ENCODE measurements around the gene ENDOU.
A peak's percentile ranks its signal among the peaks of the same experiment; 100 is the strongest.

ENDOU gene

DNA sequence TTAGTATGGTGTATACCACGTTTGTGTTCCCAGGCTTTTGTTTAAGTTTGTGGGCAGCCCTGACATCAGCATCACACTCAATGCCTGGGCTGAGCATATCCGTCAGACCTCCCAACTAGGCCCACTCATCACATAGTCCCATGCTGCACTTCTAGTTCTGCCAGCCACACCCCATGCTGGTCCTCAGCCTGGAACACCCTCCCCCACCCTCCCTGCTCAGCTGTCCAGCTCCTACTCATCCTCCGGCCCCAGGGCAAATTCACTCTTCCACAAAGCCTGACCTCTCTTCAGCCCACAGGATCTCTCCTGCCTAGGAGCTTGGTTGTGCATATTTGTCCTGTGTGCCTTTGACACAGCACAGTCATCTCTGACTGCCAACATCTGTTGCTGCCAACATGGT lies 3.9 kb upstream of the ENDOU start:
- no peak overlapping the region for H3K4me3 ChIP-seq (ENCODE audit: low read depth, low read length)
- in situ Hi-C loops (cut with HindIII; ENCODE audit: low sequenced_read_pairs) = no loop called here
- TF ChIP-seq, protein P1, sequence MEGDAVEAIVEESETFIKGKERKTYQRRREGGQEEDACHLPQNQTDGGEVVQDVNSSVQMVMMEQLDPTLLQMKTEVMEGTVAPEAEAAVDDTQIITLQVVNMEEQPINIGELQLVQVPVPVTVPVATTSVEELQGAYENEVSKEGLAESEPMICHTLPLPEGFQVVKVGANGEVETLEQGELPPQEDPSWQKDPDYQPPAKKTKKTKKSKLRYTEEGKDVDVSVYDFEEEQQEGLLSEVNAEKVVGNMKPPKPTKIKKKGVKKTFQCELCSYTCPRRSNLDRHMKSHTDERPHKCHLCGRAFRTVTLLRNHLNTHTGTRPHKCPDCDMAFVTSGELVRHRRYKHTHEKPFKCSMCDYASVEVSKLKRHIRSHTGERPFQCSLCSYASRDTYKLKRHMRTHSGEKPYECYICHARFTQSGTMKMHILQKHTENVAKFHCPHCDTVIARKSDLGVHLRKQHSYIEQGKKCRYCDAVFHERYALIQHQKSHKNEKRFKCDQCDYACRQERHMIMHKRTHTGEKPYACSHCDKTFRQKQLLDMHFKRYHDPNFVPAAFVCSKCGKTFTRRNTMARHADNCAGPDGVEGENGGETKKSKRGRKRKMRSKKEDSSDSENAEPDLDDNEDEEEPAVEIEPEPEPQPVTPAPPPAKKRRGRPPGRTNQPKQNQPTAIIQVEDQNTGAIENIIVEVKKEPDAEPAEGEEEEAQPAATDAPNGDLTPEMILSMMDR (IDR thresholded peaks at IDR 0.05; ENCODE audit: low read depth, low read length, missing control alignments) = no peak
- DNase-seq (ENCODE audit: low read depth) = no peak

- in situ Hi-C loops (cut with HindIII; ENCODE audit: low sequenced_read_pairs) = no loop called here
- H3K4me3 ChIP-seq (ENCODE audit: low read depth, low read length) = no peak overlapping the region
- DNase-seq (ENCODE audit: low read depth) = peak; percentile 64
- TF ChIP-seq, protein P1 (IDR thresholded peaks at IDR 0.05; ENCODE audit: low read depth, low read length, missing control alignments) = no peak
Measured at GRCh38 chr12:47725893-47726292, 603 bp upstream of the ENDOU start.

DNA sequence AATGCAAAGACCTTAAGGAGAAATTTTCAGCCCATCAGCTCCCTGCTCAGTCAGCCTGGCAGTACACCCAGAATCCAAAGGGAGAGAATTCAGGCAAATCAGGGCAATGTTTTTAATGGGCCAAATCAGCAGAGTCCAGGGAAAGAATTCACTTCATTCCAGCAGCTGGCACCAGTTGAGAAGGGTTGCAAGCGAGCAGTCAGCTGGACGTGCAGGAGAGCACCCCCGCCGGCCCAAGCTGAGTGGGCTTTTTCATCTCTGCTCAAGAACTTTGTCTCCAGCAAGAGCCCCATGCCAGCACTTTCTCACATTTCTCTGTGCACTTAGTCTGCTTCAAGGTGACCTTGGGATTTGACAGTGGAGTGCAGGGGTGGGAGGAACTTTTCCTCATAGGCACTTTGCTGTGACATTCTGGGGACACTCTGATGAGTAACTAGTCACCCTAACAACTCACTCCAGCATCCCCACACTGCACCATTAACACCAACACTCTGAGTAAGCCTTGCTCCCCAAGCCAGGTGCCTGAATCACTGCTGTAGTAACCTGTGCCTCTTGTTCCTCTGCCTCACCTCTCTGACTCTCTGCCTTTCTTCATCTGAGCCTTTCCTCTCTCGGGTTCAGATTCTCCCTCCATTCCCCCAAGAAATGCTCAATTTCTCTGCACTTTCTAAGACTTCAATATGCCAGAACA lies 2.2 kb downstream of the ENDOU start:
- TF ChIP-seq, protein P1 (IDR thresholded peaks at IDR 0.05; ENCODE audit: low read depth, low read length, missing control alignments) = no peak
- no peak overlapping the region for H3K4me3 ChIP-seq (ENCODE audit: low read depth, low read length)
- in situ Hi-C loops (cut with HindIII; ENCODE audit: low sequenced_read_pairs) = no loop called here
- DNase-seq (ENCODE audit: low read depth) = no peak

GRCh38 chr12:47722136-47722834 lies 3.0 kb downstream of the ENDOU start:
- H3K4me3 ChIP-seq (ENCODE audit: low read depth, low read length) = no peak overlapping the region
- no peak for DNase-seq (ENCODE audit: low read depth)
- in situ Hi-C loops (cut with HindIII; ENCODE audit: low sequenced_read_pairs) = no loop called here
- TF ChIP-seq, protein P1 (IDR thresholded peaks at IDR 0.05; ENCODE audit: low read depth, low read length, missing control alignments) = no peak

DNA sequence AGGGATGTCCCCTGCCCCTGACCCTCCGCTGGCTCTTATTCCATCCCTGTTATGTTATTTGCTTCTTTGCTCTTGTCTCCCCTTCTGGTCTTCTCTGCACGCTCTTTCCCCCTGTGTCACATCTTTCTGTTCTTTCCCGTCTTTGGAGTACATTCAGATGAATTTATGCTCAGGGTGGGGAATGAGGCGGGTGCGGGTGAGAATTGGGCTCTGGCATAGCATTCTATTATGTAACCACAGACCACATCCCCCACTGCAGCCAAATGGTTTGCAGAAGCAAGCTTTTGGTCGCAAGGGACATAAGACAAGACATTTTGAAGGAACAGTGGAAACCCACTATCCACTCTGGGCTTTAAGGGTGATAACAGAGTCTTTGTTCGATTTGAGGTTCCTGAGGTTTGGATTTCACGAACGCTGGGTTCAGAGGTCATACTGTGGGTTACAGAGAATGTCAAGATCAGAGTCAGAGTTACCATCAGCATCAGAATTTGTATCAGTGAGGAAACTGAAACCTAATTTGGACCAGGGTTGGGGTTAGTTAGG lies 3.8 kb downstream of the ENDOU start:
- H3K4me3 ChIP-seq (ENCODE audit: low read depth, low read length) = no peak overlapping the region
- TF ChIP-seq, protein P1 (IDR thresholded peaks at IDR 0.05; ENCODE audit: low read depth, low read length, missing control alignments) = no peak
- in situ Hi-C loops (cut with HindIII; ENCODE audit: low sequenced_read_pairs) = no loop called here
- no peak for DNase-seq (ENCODE audit: low read depth)

GRCh38 chr12:47718531-47718930 lies 6.8 kb downstream of the ENDOU start:
- DNase-seq (ENCODE audit: low read depth) = no peak
- TF ChIP-seq, protein P1 (IDR thresholded peaks at IDR 0.05; ENCODE audit: low read depth, low read length, missing control alignments) = no peak
- in situ Hi-C loops (cut with HindIII; ENCODE audit: low sequenced_read_pairs) = loop anchor here (10.0 kb wide), 1 partner anchor 56 kb away; the partner anchor contains the start of gene SLC48A1

More at GRCh38 chr12:47718531-47718930, 6.8 kb downstream of the ENDOU start:
- H3K4me3 ChIP-seq (ENCODE audit: low read depth, low read length) = no peak overlapping the region

Measured in astrocyte of the cerebellum (primary cell).